HL-60 (cell line): ENCODE measurements around the gene MYBPHL.

ENCODE experiments used
- DNase-seq, 2 experiments: peaks; one replicate each; pipeline ENCODE4 v3.0.0-alpha.2; 2010 to 2020; ENCODE audit warnings: low read depth in 1 of 2, low spot score in 1 of 2
- H3K27ac ChIP-seq: fragments of 250-450 bp; sonication (Bioruptor Pico); replicated peaks from 2 replicates; pipeline ENCODE4 v1.5.1; 2020; ENCODE audit warnings: mild to moderate bottlenecking, moderate library complexity
- H3K27me3 ChIP-seq: fragments of 250-450 bp; sonication (Bioruptor Pico); 2 replicates; pipeline ENCODE4 v1.5.1; 2021; ENCODE audit warnings: mild to moderate bottlenecking, moderate library complexity; ENCODE audit not compliant: insufficient read depth, poor library complexity, severe bottlenecking
- H3K4me3 ChIP-seq: replicated peaks from 2 replicates; pipeline ENCODE4 v1.5.1; 2011; ENCODE audit warnings: mild to moderate bottlenecking, control low read depth, low read length; ENCODE audit not compliant: insufficient read depth
- GABPA ChIP-seq: IDR thresholded peaks from 2 replicates; pipeline ENCODE4 v1.6.1; 2012; ENCODE audit warnings: low read depth
- POLR2AphosphoS5 ChIP-seq: IDR thresholded peaks from 2 replicates; pipeline ENCODE4 v1.6.1; 2012; ENCODE audit warnings: low read depth
- SPI1 ChIP-seq: IDR thresholded peaks from 2 replicates; pipeline ENCODE4 v1.6.1; 2012; ENCODE audit warnings: low read depth, mild to moderate bottlenecking, borderline replicate concordance
- TF ChIP-seq, protein P1 (sequence below): IDR thresholded peaks from one replicate; pipeline ENCODE4 v1.5.1; 2011; ENCODE audit warnings: low read length, control low read depth, inconsistent platforms; ENCODE audit not compliant: insufficient read depth
- TF ChIP-seq, protein P2 (sequence below): IDR thresholded peaks from 2 replicates; pipeline ENCODE4 v1.6.1; 2012; ENCODE audit warnings: low read depth; ENCODE audit not compliant: insufficient replicate concordance

Gene MYBPHL

DNA sequence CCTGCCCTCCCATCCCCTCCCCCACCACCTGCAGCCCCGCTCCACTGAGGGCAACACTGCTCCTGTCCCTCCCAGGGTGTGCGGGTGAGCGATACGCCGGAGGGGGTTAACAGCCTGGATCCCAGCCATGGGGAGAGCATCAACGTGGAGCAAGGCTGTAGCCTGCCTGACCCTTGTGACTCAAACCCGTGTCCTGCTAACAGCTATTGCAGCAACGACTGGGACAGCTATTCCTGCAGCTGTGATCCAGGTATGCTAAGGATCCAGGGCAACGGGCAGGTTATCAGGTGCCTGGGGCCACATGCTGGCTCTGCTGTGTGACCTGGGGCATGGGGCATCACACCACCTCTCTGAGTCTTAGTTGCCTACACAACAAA, 42.4 kb downstream of the MYBPHL start:
- Histone ChIP-seq H3K4me3 (no peak overlapping the region), H3K27ac (no peak overlapping the region), H3K27me3 (no peaks in the 10 kb centered on the region)
- TF ChIP-seq GABPA (no peak), POLR2AphosphoS5 (no peak), SPI1 (no peak)
- TF ChIP-seq, protein P1, sequence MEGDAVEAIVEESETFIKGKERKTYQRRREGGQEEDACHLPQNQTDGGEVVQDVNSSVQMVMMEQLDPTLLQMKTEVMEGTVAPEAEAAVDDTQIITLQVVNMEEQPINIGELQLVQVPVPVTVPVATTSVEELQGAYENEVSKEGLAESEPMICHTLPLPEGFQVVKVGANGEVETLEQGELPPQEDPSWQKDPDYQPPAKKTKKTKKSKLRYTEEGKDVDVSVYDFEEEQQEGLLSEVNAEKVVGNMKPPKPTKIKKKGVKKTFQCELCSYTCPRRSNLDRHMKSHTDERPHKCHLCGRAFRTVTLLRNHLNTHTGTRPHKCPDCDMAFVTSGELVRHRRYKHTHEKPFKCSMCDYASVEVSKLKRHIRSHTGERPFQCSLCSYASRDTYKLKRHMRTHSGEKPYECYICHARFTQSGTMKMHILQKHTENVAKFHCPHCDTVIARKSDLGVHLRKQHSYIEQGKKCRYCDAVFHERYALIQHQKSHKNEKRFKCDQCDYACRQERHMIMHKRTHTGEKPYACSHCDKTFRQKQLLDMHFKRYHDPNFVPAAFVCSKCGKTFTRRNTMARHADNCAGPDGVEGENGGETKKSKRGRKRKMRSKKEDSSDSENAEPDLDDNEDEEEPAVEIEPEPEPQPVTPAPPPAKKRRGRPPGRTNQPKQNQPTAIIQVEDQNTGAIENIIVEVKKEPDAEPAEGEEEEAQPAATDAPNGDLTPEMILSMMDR = no peak
- TF ChIP-seq, protein P2, sequence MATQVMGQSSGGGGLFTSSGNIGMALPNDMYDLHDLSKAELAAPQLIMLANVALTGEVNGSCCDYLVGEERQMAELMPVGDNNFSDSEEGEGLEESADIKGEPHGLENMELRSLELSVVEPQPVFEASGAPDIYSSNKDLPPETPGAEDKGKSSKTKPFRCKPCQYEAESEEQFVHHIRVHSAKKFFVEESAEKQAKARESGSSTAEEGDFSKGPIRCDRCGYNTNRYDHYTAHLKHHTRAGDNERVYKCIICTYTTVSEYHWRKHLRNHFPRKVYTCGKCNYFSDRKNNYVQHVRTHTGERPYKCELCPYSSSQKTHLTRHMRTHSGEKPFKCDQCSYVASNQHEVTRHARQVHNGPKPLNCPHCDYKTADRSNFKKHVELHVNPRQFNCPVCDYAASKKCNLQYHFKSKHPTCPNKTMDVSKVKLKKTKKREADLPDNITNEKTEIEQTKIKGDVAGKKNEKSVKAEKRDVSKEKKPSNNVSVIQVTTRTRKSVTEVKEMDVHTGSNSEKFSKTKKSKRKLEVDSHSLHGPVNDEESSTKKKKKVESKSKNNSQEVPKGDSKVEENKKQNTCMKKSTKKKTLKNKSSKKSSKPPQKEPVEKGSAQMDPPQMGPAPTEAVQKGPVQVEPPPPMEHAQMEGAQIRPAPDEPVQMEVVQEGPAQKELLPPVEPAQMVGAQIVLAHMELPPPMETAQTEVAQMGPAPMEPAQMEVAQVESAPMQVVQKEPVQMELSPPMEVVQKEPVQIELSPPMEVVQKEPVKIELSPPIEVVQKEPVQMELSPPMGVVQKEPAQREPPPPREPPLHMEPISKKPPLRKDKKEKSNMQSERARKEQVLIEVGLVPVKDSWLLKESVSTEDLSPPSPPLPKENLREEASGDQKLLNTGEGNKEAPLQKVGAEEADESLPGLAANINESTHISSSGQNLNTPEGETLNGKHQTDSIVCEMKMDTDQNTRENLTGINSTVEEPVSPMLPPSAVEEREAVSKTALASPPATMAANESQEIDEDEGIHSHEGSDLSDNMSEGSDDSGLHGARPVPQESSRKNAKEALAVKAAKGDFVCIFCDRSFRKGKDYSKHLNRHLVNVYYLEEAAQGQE = no peak
- no peak for DNase-seq

DNA sequence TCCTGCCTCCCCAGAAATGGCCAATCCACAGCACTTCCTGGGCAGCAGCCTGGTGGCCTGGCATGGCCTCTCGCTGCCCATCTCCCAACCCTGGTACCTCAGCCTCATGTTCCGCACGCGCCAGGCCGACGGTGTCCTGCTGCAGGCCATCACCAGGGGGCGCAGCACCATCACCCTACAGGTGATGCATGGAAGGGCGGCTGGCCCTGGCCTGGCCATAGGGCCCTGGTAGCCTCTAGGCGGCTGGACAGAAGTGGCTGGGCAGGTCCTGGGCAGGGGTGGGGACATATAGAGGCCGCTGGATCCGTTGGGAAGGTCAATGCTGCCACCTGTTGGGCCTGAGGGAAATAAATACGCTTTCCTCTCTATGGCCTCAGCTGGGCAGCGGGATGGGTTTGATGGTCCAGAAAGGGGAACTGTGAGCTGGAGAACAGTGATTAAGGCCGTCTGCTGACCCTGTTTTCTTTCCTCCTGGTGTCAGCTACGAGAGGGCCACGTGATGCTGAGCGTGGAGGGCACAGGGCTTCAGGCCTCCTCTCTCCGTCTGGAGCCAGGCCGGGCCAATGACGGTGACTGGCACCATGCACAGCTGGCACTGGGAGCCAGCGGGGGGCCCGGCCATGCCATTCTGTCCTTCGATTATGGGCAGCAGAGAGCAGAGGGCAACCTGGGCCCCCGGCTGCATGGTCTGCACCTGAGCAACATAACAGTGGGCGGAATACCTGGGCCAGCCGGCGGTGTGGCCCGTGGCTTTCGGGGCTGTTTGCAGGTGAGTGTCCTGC, 43.0 kb downstream of the MYBPHL start:
- DNase-seq = peak; percentile 69 to 76
- H3K27ac ChIP-seq = no peak overlapping the region
- TF ChIP-seq, protein P2 = no peak
- TF ChIP-seq, protein P1 = peak; percentile 97
- no peaks in the 10 kb centered on the region for H3K27me3 ChIP-seq
- no peak overlapping the region for H3K4me3 ChIP-seq

DNA sequence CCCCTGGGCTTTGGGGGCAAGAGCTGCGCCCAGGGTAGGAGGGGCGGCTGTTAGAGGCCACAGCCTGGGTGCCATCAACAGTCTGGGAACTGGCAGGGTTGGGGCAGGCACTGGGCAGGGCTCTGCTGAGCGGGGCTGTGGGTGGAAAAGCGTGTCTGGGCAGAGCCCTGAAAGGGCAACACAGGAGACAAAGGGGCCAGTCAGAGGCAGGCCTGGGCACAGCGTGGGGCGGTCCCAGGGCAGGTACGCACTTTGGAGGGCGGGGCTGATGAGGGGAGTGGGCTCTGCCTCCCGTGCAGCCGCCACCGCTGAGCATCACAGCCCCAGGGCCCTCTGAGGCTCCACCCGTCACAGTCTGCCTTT, 43.6 kb downstream of the MYBPHL start:
- TF ChIP-seq, protein P1 = no peak
- TF ChIP-seq POLR2AphosphoS5 (no peak), GABPA (no peak), SPI1 (no peak)
- TF ChIP-seq, protein P2 = no peak
- H3K4me3 ChIP-seq = no peak overlapping the region
- DNase-seq = no peak
- no peaks in the 10 kb centered on the region for H3K27me3 ChIP-seq
- no peak overlapping the region for H3K27ac ChIP-seq
